HL-60 (cell line): ENCODE results near the gene FCHO2.

Experiments
- DNase-seq, 2 experiments: peaks; one replicate each; pipeline ENCODE4 v3.0.0-alpha.2; 2010 to 2020; ENCODE audit warnings: low read depth in 1 of 2, low spot score in 1 of 2
- H3K27ac ChIP-seq: fragments of 250-450 bp; sonication (Bioruptor Pico); replicated peaks from 2 replicates; pipeline ENCODE4 v1.5.1; 2020; ENCODE audit warnings: mild to moderate bottlenecking, moderate library complexity
- H3K27me3 ChIP-seq: fragments of 250-450 bp; sonication (Bioruptor Pico); 2 replicates; pipeline ENCODE4 v1.5.1; 2021; ENCODE audit warnings: mild to moderate bottlenecking, moderate library complexity; ENCODE audit not compliant: insufficient read depth, poor library complexity, severe bottlenecking
- H3K4me3 ChIP-seq: replicated peaks from 2 replicates; pipeline ENCODE4 v1.5.1; 2011; ENCODE audit warnings: mild to moderate bottlenecking, control low read depth, low read length; ENCODE audit not compliant: insufficient read depth
- CTCF ChIP-seq: IDR thresholded peaks from one replicate; pipeline ENCODE4 v1.5.1; 2011; ENCODE audit warnings: low read length, control low read depth, inconsistent platforms; ENCODE audit not compliant: insufficient read depth
- GABPA ChIP-seq: IDR thresholded peaks from 2 replicates; pipeline ENCODE4 v1.6.1; 2012; ENCODE audit warnings: low read depth
- POLR2AphosphoS5 ChIP-seq: IDR thresholded peaks from 2 replicates; pipeline ENCODE4 v1.6.1; 2012; ENCODE audit warnings: low read depth
- SPI1 ChIP-seq: IDR thresholded peaks from 2 replicates; pipeline ENCODE4 v1.6.1; 2012; ENCODE audit warnings: low read depth, mild to moderate bottlenecking, borderline replicate concordance
- TF ChIP-seq, protein P1 (sequence below): IDR thresholded peaks from 2 replicates; pipeline ENCODE4 v1.6.1; 2012; ENCODE audit warnings: low read depth; ENCODE audit not compliant: insufficient replicate concordance

The FCHO2 gene

GRCh38 chr5:73120222-73121118, 164.6 kb downstream of the FCHO2 start, which contains the start of gene TMEM171:
Gene TMEM171, plus strand, starts transcription at chr5:73120575. Its CDS starts 2,799 bp downstream, at chr5:73123374.
- H3K27ac ChIP-seq = no peak within 1 kb of the TSS
- H3K27me3 ChIP-seq = peaks cover 2% of the 10 kb centered on the region
- H3K4me3 ChIP-seq = no peak within 1 kb of the TSS
- TF ChIP-seq CTCF (no peak), GABPA (no peak), SPI1 (no peak), POLR2AphosphoS5 (no peak)
- TF ChIP-seq, protein P1, sequence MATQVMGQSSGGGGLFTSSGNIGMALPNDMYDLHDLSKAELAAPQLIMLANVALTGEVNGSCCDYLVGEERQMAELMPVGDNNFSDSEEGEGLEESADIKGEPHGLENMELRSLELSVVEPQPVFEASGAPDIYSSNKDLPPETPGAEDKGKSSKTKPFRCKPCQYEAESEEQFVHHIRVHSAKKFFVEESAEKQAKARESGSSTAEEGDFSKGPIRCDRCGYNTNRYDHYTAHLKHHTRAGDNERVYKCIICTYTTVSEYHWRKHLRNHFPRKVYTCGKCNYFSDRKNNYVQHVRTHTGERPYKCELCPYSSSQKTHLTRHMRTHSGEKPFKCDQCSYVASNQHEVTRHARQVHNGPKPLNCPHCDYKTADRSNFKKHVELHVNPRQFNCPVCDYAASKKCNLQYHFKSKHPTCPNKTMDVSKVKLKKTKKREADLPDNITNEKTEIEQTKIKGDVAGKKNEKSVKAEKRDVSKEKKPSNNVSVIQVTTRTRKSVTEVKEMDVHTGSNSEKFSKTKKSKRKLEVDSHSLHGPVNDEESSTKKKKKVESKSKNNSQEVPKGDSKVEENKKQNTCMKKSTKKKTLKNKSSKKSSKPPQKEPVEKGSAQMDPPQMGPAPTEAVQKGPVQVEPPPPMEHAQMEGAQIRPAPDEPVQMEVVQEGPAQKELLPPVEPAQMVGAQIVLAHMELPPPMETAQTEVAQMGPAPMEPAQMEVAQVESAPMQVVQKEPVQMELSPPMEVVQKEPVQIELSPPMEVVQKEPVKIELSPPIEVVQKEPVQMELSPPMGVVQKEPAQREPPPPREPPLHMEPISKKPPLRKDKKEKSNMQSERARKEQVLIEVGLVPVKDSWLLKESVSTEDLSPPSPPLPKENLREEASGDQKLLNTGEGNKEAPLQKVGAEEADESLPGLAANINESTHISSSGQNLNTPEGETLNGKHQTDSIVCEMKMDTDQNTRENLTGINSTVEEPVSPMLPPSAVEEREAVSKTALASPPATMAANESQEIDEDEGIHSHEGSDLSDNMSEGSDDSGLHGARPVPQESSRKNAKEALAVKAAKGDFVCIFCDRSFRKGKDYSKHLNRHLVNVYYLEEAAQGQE = no peak
- no peak for DNase-seq

DNA sequence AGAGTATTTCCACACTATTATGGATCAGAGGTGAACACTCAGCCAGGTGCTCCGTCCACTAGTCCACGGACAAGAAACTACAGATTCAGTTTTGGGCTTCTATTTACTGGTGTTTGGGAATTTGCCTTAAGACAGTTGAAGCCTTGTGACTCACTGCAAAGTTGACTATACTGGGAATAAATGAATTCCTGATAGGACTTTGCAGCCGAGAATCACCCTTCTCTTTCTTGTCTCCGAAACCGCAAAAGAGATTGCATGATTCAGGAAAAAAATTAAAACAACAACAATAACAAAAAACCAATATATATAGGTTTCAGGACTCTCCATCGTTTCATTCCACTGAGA, 165.2 kb downstream of the FCHO2 start:
- DNase-seq = no peak
- H3K4me3 ChIP-seq = no peak overlapping the region

More for the DNA sequence above, 165.2 kb downstream of the FCHO2 start:
- Histone ChIP-seq H3K27me3 (peaks cover 2% of the 10 kb centered on the region), H3K27ac (no peak overlapping the region)
- TF ChIP-seq GABPA (no peak), POLR2AphosphoS5 (no peak), CTCF (no peak), SPI1 (no peak)
- TF ChIP-seq, protein P1 = no peak
